WTC11 (cell line): Measurements from ENCODE around the gene VWA5B1. TPM values are rescaled to one million over a fixed set of nuclear protein-coding genes. Genes with fewer than 3 reads are reported as not detected.

ENCODE experiments used
- ATAC-seq: fragments of 200-7000 bp; cut with Tn5 transposase; 2 replicates; pipeline ENCODE4 v1.10.0; 2021; ENCODE audit warnings: mild to moderate bottlenecking, moderate library complexity
- CTCF ChIA-PET: fragments of 300-600 bp; sonication (Branson Sonifier 250); formaldehyde crosslinking; loops from one replicate; lab custom pipeline; 2021; ENCODE audit warnings: antibody characterized with exemption; lab: Charles Lee
- POLR2A ChIA-PET: fragments of 350-600 bp; sonication (Branson Sonifier 250); formaldehyde crosslinking; loops from one replicate; lab custom pipeline; 2021; ENCODE audit warnings: antibody characterized with exemption; lab: Charles Lee
- DNase-seq: peaks from one replicate; pipeline ENCODE4 v3.0.0; 2021; ENCODE audit warnings: low spot score
- H3K27ac Mint-ChIP-seq: 2 replicates; pipeline ENCODE4 v1.8.0; 2021; ENCODE audit warnings: mixed read lengths
- H3K27me3 Mint-ChIP-seq: 2 replicates; pipeline ENCODE4 v1.8.0; 2021; ENCODE audit warnings: low read depth, mild to moderate bottlenecking, moderate library complexity, mixed read lengths
- H3K36me3 Mint-ChIP-seq: 2 replicates; pipeline ENCODE4 v1.8.0; 2021; ENCODE audit warnings: mixed read lengths
- H3K4me1 Mint-ChIP-seq: 2 replicates; pipeline ENCODE4 v1.8.0; 2022; ENCODE audit warnings: mixed read lengths
- H3K4me3 Mint-ChIP-seq: 2 replicates; pipeline ENCODE4 v1.8.0; 2021; ENCODE audit warnings: mild to moderate bottlenecking, moderate library complexity, mixed read lengths
- H3K9me3 Mint-ChIP-seq: 2 replicates; pipeline ENCODE4 v1.8.0; 2021; ENCODE audit warnings: mixed read lengths
- ARID4B ChIP-seq: sonication (generic); formaldehyde crosslinking; IDR thresholded peaks from 2 replicates; pipeline ENCODE4 v1.8.0; 2023; ENCODE audit warnings: missing genetic modification reagents, mild to moderate bottlenecking, borderline replicate concordance
- CBFB ChIP-seq: sonication (generic); formaldehyde crosslinking; IDR thresholded peaks from 2 replicates; pipeline ENCODE4 v1.8.1; 2022; ENCODE audit warnings: mild to moderate bottlenecking, low read depth, missing genetic modification reagents
- GTF2I ChIP-seq: fragments of 250-450 bp; sonication (Bioruptor Pico); conservative IDR thresholded peaks from 2 replicates; pipeline ENCODE4 v1.4.0; 2021; ENCODE audit warnings: mild to moderate bottlenecking
- HMGA2 ChIP-seq: fragments of 250-450 bp; sonication (Bioruptor Pico); IDR thresholded peaks from 2 replicates; pipeline ENCODE4 v1.4.0; 2021; ENCODE audit warnings: mild to moderate bottlenecking, moderate library complexity
- KAT7 ChIP-seq: sonication (generic); formaldehyde crosslinking; IDR thresholded peaks from 2 replicates; pipeline ENCODE4 v1.8.1; 2023; ENCODE audit warnings: missing genetic modification reagents, mild to moderate bottlenecking, borderline replicate concordance
- MXD4 ChIP-seq: fragments of 250-450 bp; sonication (Bioruptor Pico); IDR thresholded peaks from 2 replicates; pipeline ENCODE4 v1.8.0; 2021; ENCODE audit warnings: mild to moderate bottlenecking, moderate library complexity, borderline replicate concordance
- NR1H2 ChIP-seq: sonication (generic); formaldehyde crosslinking; IDR thresholded peaks from 2 replicates; pipeline ENCODE4 v1.9.0; 2021; ENCODE audit warnings: mild to moderate bottlenecking, moderate library complexity, missing genetic modification reagents
- PRDM15 ChIP-seq: sonication (generic); formaldehyde crosslinking; IDR thresholded peaks from 2 replicates; pipeline ENCODE4 v1.8.0; 2022; ENCODE audit warnings: missing genetic modification reagents
- PRRX2 ChIP-seq: fragments of 250-450 bp; sonication (Bioruptor Pico); IDR thresholded peaks from 2 replicates; pipeline ENCODE4 v1.8.0; 2021; ENCODE audit warnings: mild to moderate bottlenecking
- TCF7 ChIP-seq: sonication (generic); formaldehyde crosslinking; IDR thresholded peaks from 2 replicates; pipeline ENCODE4 v1.8.0; 2022; ENCODE audit warnings: mild to moderate bottlenecking, low read depth, missing genetic modification reagents, moderate library complexity
- ZNF138 ChIP-seq: sonication (generic); formaldehyde crosslinking; conservative IDR thresholded peaks from 2 replicates; pipeline ENCODE4 v1.8.1; 2022; ENCODE audit warnings: mild to moderate bottlenecking, moderate library complexity, missing genetic modification reagents
- total RNA-seq: library from RNA; stranded (reverse); gene quantifications from 3 replicates; pipeline ENCODE4 v1.2.3, GENCODE V29; 2021
- TF ChIP-seq, protein P1 (sequence below): fragments of 250-450 bp; sonication (Bioruptor Pico); IDR thresholded peaks from 2 replicates; pipeline ENCODE4 v1.9.0; 2021; ENCODE audit warnings: mild to moderate bottlenecking
- TF ChIP-seq, protein P2 (sequence below): sonication (generic); formaldehyde crosslinking; IDR thresholded peaks from 2 replicates; pipeline ENCODE4 v1.8.1; 2022; ENCODE audit warnings: mild to moderate bottlenecking, moderate library complexity, missing genetic modification reagents
- TF ChIP-seq, protein P3 (sequence below): fragments of 200-600 bp; IDR thresholded peaks from 2 replicates; pipeline ENCODE4 v1.8.0; 2022; ENCODE audit warnings: antibody characterized with exemption

VWA5B1 gene
- total RNA-seq, 1 experiment from 2014 or later = 1.5 TPM

GRCh38 chr1:20317471-20317870 is 26.8 kb downstream of the VWA5B1 start (continued):
- no peak for TF ChIP-seq ARID4B (CRISPR knock-in tag)
- TF ChIP-seq, protein P1, sequence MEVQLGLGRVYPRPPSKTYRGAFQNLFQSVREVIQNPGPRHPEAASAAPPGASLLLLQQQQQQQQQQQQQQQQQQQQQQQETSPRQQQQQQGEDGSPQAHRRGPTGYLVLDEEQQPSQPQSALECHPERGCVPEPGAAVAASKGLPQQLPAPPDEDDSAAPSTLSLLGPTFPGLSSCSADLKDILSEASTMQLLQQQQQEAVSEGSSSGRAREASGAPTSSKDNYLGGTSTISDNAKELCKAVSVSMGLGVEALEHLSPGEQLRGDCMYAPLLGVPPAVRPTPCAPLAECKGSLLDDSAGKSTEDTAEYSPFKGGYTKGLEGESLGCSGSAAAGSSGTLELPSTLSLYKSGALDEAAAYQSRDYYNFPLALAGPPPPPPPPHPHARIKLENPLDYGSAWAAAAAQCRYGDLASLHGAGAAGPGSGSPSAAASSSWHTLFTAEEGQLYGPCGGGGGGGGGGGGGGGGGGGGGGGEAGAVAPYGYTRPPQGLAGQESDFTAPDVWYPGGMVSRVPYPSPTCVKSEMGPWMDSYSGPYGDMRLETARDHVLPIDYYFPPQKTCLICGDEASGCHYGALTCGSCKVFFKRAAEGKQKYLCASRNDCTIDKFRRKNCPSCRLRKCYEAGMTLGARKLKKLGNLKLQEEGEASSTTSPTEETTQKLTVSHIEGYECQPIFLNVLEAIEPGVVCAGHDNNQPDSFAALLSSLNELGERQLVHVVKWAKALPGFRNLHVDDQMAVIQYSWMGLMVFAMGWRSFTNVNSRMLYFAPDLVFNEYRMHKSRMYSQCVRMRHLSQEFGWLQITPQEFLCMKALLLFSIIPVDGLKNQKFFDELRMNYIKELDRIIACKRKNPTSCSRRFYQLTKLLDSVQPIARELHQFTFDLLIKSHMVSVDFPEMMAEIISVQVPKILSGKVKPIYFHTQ = no peak
- TF ChIP-seq, protein P2, sequence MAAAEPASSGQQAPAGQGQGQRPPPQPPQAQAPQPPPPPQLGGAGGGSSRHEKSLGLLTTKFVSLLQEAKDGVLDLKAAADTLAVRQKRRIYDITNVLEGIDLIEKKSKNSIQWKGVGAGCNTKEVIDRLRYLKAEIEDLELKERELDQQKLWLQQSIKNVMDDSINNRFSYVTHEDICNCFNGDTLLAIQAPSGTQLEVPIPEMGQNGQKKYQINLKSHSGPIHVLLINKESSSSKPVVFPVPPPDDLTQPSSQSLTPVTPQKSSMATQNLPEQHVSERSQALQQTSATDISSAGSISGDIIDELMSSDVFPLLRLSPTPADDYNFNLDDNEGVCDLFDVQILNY (CRISPR knock-in tag) = no peak
- TF ChIP-seq, all 79 proteins: peak for 0

GRCh38 chr1:20318521-20318920 is 27.8 kb downstream of the VWA5B1 start:
- peaks cover 7% of the 10 kb centered on the region for H3K4me1 Mint-ChIP-seq
- no peak overlapping the region for H3K27ac Mint-ChIP-seq
- H3K36me3 Mint-ChIP-seq = no peaks in the 10 kb centered on the region
- no peaks in the 10 kb centered on the region; the same call in 1 of the 2 replicates for H3K27me3 Mint-ChIP-seq
- H3K9me3 Mint-ChIP-seq = no peaks in the 10 kb centered on the region
- POLR2A ChIA-PET = no interaction called here
- ATAC-seq (no peak), DNase-seq (no peak)
- CTCF ChIA-PET = interaction anchor here (1.0 kb wide), 1 partner anchor 106 kb away, joined by 8 read pairs; no protein-coding TSS in a partner anchor
- no peak overlapping the region for H3K4me3 Mint-ChIP-seq
- TF ChIP-seq PRDM15 (CRISPR knock-in tag) = no peak
- TF ChIP-seq MXD4 (CRISPR knock-in tag) = no peak
- TF ChIP-seq GTF2I (CRISPR knock-in tag) = no peak
- no peak for TF ChIP-seq TCF7
- TF ChIP-seq, protein P3, sequence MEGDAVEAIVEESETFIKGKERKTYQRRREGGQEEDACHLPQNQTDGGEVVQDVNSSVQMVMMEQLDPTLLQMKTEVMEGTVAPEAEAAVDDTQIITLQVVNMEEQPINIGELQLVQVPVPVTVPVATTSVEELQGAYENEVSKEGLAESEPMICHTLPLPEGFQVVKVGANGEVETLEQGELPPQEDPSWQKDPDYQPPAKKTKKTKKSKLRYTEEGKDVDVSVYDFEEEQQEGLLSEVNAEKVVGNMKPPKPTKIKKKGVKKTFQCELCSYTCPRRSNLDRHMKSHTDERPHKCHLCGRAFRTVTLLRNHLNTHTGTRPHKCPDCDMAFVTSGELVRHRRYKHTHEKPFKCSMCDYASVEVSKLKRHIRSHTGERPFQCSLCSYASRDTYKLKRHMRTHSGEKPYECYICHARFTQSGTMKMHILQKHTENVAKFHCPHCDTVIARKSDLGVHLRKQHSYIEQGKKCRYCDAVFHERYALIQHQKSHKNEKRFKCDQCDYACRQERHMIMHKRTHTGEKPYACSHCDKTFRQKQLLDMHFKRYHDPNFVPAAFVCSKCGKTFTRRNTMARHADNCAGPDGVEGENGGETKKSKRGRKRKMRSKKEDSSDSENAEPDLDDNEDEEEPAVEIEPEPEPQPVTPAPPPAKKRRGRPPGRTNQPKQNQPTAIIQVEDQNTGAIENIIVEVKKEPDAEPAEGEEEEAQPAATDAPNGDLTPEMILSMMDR = no peak
- TF ChIP-seq, protein P2 (CRISPR knock-in tag) = no peak
- no peak for TF ChIP-seq ARID4B (CRISPR knock-in tag)
- TF ChIP-seq CBFB (CRISPR knock-in tag) = no peak
- no peak for TF ChIP-seq KAT7 (CRISPR knock-in tag)
- TF ChIP-seq HMGA2 (CRISPR knock-in tag) = no peak
- no peak for TF ChIP-seq NR1H2 (CRISPR knock-in tag)
- no peak for TF ChIP-seq ZNF138 (CRISPR knock-in tag)
- no peak for TF ChIP-seq PRRX2
